Measurements from ENCODE around the gene VWA3B.

DNA sequence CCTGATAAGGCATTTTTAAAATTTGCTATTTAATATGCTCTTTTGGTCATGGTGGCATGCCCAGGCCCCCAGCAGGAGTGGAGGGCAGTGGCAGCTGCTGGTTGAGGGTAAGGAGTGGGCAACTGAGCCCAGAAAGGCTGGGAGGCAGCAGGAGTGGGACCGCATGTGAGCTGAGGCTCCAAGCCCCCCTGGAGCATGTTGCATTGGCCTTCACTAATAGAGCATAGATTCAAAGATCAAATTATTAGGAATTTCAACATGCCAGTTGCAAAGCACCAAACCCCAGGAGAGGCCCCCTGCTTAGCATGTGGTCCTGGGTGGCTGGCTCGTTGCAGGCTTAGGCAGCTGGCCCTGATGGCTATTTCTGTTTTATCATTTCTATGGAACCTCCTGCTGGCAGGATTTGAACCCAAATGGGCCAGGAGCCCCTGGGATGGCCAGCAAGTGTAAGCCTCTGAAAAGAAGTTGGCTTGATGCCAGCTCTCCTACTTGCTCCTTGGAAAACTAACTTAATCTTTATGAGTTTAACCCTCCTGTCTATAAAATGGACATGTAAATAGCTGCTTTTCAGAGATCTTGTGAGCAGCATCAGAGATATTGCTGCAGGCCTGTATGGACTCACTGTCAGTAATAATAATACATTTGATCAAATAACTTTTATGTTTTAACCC lies 49.2 kb upstream of the VWA3B start:
- no peak for TF ChIP-seq CTCF (IDR thresholded peaks at IDR 0.05)
- TF ChIP-seq POLR2A (IDR thresholded peaks at IDR 0.05) = no peak

All from body of pancreas (tissue), 4 donors.